OCI-LY1 (cell line): ENCODE results near the gene GFOD2.
A peak's percentile ranks its signal among the peaks of the same experiment; 100 is the strongest.

Source experiments
- EZH2 ChIP-seq: fragments of 200-600 bp; sonication (generic), shearing (Covaris generic); IDR thresholded peaks from 2 replicates; pipeline ENCODE4 v1.8.0; 2017; ENCODE audit warnings: borderline replicate concordance, mixed run types, mild to moderate bottlenecking, antibody characterized with exemption, low read length, moderate library complexity, mixed read lengths
- TF ChIP-seq, protein P1 (sequence below): fragments of 200-600 bp; sonication (generic), shearing (Covaris generic); IDR thresholded peaks from 2 replicates; pipeline ENCODE4 v1.5.1; 2017; ENCODE audit warnings: mild to moderate bottlenecking, antibody characterized with exemption, low read length, moderate library complexity, mixed read lengths

DNA sequence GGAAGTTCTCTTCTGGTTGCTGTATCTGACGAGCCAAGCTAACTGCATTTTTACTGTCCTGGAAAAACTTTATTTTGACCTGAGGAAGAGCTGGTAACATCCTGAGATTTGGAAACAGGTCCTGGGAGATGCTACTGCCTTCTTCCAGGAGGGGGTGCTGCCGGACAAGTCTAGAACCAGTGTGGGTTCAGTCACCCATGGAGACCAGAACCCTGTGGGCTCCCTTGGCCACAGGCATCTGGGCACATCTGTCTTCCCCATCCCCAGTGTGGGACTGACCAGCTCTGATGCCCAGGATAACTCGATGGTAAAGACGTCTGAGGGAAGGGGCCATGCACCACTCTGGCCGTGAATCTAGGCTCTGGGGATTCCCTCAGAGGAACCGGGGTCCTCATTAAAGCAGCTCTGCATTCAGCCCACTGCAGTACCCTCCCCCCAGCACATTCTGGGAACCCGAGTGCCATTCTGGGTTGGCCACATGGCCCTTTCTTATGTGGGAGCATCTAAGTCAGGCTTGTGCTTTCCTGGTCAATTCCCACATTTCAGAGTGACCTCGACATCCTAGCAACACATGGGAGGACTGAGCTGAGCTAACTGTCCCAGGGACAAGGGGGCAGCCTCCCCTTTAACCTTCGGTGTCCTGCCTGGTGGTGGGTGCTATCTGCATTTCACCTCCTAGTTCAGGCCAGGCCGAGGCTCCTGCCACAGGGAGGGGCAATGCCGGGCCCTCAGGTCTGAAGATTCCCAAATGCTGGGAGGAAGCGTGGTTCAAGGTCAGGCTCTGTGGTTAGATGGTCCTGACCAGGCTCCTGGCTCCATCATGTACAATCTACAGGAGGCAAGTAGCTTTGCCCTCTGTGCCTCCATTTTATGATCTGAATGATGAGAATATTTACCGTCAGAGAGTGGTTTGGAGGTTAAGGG, 46.1 kb downstream of the GFOD2 start:
- TF ChIP-seq EZH2, result no peak
- TF ChIP-seq, protein P1, sequence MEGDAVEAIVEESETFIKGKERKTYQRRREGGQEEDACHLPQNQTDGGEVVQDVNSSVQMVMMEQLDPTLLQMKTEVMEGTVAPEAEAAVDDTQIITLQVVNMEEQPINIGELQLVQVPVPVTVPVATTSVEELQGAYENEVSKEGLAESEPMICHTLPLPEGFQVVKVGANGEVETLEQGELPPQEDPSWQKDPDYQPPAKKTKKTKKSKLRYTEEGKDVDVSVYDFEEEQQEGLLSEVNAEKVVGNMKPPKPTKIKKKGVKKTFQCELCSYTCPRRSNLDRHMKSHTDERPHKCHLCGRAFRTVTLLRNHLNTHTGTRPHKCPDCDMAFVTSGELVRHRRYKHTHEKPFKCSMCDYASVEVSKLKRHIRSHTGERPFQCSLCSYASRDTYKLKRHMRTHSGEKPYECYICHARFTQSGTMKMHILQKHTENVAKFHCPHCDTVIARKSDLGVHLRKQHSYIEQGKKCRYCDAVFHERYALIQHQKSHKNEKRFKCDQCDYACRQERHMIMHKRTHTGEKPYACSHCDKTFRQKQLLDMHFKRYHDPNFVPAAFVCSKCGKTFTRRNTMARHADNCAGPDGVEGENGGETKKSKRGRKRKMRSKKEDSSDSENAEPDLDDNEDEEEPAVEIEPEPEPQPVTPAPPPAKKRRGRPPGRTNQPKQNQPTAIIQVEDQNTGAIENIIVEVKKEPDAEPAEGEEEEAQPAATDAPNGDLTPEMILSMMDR, result peak; percentile 92
